ENCODE results near the gene LRRC34. TPM values are rescaled to one million over a fixed set of nuclear protein-coding genes. Genes with fewer than 3 reads are reported as not detected.

LRRC34 gene
- total RNA-seq, 2 donors from 2014 or later: 4.5 to 5.1 TPM

DNA sequence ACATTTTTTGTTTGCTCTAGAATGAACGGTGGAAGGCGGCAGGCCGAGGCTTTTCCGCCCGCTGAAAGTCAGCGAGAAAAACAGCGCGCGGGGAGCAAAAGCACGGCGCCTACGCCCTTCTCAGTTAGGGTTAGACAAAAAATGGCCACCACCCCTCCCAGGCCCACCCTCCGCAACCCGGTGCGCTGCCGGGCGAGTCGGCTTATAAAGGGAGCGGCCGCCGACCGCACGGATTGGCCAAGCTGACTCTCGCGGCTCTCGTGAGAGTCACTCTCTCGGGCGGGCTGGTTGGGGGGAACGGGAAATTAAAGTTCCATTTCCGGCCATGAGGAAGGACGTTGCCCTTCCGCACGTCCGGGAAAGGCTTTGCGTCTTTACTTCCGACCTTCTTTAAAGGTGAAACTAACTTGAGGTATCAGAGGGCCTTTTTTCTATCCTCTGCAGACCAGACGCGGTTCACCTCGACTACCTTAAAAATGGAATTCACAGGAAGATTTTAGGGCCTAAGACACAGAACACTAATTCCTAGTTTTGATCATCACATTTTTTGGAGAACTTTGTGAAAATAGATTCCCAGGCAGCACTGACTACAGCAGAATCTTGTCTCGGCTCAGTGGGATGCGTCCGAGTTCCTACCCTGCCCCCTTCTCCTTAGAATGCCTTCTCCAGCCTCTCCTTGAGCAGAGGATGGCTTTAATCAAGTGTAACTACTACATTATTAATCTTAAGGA lies 47.7 kb downstream of the LRRC34 start, which contains the start of gene TERC:
Gene TERC, minus strand, starts transcription at position 179 of the 731 bp plus-strand sequence.
- Histone ChIP-seq H3K27me3 (replicated peaks; ENCODE audit: insufficient read depth) (no peaks in the 10 kb centered on the region), H3K27ac (peak within 1 kb of the TSS; percentile 98 to 99), H3K36me3 (no peaks in the 10 kb centered on the region), H3K4me3 (peak within 1 kb of the TSS; percentile 92), H3K9me3 (no peaks in the 10 kb centered on the region), H3K4me1 (ENCODE audit: control insufficient read depth in 1 of 2, low read depth in 2 of 2) (peaks cover 0 to 11% of the 10 kb centered on the region in 2 donors)
- DNase-seq (ENCODE audit: low spot score) (peak; percentile 80), ATAC-seq (ENCODE audit: insufficient number of reproducible peaks, low FRiP score, low read depth) (peak; percentile 85)
- TF ChIP-seq, protein P1, sequence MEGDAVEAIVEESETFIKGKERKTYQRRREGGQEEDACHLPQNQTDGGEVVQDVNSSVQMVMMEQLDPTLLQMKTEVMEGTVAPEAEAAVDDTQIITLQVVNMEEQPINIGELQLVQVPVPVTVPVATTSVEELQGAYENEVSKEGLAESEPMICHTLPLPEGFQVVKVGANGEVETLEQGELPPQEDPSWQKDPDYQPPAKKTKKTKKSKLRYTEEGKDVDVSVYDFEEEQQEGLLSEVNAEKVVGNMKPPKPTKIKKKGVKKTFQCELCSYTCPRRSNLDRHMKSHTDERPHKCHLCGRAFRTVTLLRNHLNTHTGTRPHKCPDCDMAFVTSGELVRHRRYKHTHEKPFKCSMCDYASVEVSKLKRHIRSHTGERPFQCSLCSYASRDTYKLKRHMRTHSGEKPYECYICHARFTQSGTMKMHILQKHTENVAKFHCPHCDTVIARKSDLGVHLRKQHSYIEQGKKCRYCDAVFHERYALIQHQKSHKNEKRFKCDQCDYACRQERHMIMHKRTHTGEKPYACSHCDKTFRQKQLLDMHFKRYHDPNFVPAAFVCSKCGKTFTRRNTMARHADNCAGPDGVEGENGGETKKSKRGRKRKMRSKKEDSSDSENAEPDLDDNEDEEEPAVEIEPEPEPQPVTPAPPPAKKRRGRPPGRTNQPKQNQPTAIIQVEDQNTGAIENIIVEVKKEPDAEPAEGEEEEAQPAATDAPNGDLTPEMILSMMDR (IDR thresholded peaks at IDR 0.05): no peak

DNA sequence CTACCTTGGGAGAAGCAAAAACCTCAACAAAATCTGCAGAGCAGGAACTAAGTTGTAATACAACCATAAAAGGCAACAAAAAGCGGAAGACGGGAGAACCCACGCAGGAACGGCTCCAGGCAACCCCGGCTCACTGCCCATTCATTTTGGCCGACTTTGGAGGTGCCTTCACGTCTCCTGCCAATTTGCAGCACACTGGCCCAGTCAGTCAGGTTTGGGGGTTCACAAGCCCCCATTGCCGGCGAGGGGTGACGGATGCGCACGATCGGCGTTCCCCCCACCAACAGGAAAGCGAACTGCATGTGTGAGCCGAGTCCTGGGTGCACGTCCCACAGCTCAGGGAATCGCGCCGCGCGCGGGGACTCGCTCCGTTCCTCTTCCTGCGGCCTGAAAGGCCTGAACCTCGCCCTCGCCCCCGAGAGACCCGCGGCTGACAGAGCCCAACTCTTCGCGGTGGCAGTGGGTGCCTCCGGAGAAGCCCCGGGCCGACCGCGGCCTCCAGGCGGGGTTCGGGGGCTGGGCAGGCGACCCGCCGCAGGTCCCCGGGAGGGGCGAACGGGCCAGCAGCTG lies 48.3 kb downstream of the LRRC34 start:
- ATAC-seq (ENCODE audit: insufficient number of reproducible peaks, low FRiP score, low read depth): peak; percentile 78
- H3K36me3 ChIP-seq: no peaks in the 10 kb centered on the region
- H3K9me3 ChIP-seq: no peaks in the 10 kb centered on the region
- TF ChIP-seq, protein P1 (IDR thresholded peaks at IDR 0.05): no peak
- peak overlapping the region; percentile 98 to 99 for H3K27ac ChIP-seq
- no peak for DNase-seq (ENCODE audit: low spot score)
- peak overlapping the region; percentile 92 for H3K4me3 ChIP-seq
- H3K27me3 ChIP-seq (replicated peaks; ENCODE audit: insufficient read depth): no peaks in the 10 kb centered on the region
- H3K4me1 ChIP-seq (ENCODE audit: control insufficient read depth in 1 of 2, low read depth in 2 of 2): peaks cover 0 to 11% of the 10 kb centered on the region in 2 donors

DNA sequence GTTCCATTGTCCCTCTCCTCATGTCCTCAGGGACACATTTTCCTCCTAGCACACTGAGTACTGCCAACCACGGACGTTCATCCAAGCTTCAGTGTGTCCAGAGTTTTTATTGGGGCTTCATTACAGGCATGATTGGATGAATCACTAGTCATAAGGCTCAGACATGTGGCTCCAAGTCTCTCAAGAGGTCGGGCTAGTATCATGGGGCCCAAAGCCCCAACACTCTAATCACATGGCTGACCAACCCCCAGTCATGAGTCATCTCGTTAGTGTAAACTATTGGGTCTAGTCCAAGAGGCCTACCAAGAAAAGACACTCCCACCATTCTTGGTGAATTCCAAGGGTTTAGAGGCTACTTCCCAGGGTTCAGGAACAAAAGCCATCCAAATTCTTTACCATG lies 52.2 kb downstream of the LRRC34 start:
- no peak overlapping the region for H3K4me3 ChIP-seq
- H3K27me3 ChIP-seq (replicated peaks; ENCODE audit: insufficient read depth): no peaks in the 10 kb centered on the region
- H3K27ac ChIP-seq: no peak overlapping the region
- no peaks in the 10 kb centered on the region for H3K36me3 ChIP-seq
- TF ChIP-seq, protein P1 (IDR thresholded peaks at IDR 0.05): no peak
- peaks cover 0 to 11% of the 10 kb centered on the region in 2 donors for H3K4me1 ChIP-seq (ENCODE audit: control insufficient read depth in 1 of 2, low read depth in 2 of 2)
- no peak for ATAC-seq (ENCODE audit: insufficient number of reproducible peaks, low FRiP score, low read depth)
- DNase-seq (ENCODE audit: low spot score): no peak
- no peaks in the 10 kb centered on the region for H3K9me3 ChIP-seq

DNA sequence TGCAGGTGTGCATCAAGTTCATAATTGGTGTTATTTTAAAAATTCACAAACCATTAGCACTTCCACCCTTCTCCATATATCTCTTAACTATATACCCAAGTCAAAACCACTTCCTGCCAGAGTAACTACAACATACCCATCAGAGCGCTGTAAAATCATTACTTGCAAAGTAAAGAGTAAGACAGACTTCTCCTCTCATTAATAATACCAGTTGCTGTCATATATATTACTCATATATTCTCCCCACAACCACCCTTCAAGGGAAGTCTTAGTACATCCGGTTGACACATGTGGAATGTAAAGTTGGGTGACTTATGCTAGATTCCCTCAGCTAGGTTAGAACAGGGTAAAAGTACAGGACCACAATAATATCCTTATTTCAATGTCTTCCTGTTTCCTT lies 53.4 kb downstream of the LRRC34 start:
- Histone ChIP-seq H3K9me3 (no peaks in the 10 kb centered on the region), H3K4me1 (ENCODE audit: control insufficient read depth in 1 of 2, low read depth in 2 of 2) (peaks cover 0 to 11% of the 10 kb centered on the region in 2 donors), H3K27ac (no peak overlapping the region), H3K36me3 (no peaks in the 10 kb centered on the region), H3K27me3 (replicated peaks; ENCODE audit: insufficient read depth) (no peaks in the 10 kb centered on the region), H3K4me3 (no peak overlapping the region)
- ATAC-seq (ENCODE audit: insufficient number of reproducible peaks, low FRiP score, low read depth): no peak
- TF ChIP-seq, protein P1 (IDR thresholded peaks at IDR 0.05): no peak
- DNase-seq (ENCODE audit: low spot score): no peak

DNA sequence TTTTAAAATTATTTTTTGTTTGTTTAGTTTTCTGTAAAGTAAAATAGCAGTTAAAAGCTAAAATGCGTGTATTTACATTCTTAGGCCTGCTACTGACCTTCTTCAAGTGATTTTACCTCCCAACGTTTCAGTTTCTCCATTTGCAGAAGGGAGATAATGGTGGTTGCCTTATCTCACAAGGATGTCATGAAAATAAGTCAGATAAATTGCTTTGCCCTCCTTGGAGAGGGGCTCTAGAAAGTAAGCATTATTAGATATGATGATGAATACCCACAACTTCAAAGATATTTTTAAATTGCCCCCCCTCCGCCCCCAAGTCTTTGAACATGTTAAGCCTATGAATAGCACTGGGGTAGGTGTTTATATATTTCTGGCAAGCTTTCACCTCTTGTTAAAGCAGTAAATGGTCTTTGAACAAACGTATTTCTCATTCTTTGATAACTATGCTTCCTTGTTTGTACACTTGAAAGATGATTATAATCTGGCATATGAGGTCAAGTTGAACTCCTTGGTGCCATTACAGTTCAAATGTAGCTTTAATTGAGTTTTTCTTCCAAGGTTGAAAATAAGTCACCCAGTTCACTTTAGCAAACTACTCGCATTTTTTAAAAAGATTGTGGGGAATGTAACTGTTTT lies 54.2 kb downstream of the LRRC34 start:
- DNase-seq (ENCODE audit: low spot score): no peak
- H3K36me3 ChIP-seq: no peaks in the 10 kb centered on the region
- ATAC-seq (ENCODE audit: insufficient number of reproducible peaks, low FRiP score, low read depth): no peak
- H3K9me3 ChIP-seq: no peaks in the 10 kb centered on the region
- peaks cover 0 to 4% of the 10 kb centered on the region in 2 donors for H3K4me1 ChIP-seq (ENCODE audit: control insufficient read depth in 1 of 2, low read depth in 2 of 2)
- TF ChIP-seq, protein P1 (IDR thresholded peaks at IDR 0.05): no peak
- H3K27ac ChIP-seq: no peak overlapping the region
- no peak overlapping the region for H3K4me3 ChIP-seq
- no peaks in the 10 kb centered on the region for H3K27me3 ChIP-seq (replicated peaks; ENCODE audit: insufficient read depth)

All from thoracic aorta (tissue), 2 donors.